CD4-positive, CD25-positive, alpha-beta regulatory T cell (primary cell): ENCODE results near the gene KRT6C. TPM values are rescaled to one million over a fixed set of nuclear protein-coding genes. Genes with fewer than 3 reads are reported as not detected.
"Not testable (repeated sequence)": the region's sequence is repeated elsewhere in the genome, so short reads cannot be mapped to it uniquely, and the experiment has no call there.

Source experiments
- ATAC-seq, 2 donors: fragments of 150-1000 bp; cut with Tn5 transposase; one replicate each; pipeline ENCODE4 v1.10.0; 2021; ENCODE audit warnings: low read depth in 2 of 2, moderate number of reproducible peaks in 2 of 2, moderate library complexity in 1 of 2
- DNase-seq, 3 donors: peaks; one replicate each; pipeline versions ENCODE4 v3.0.0 to v3.0.0-alpha.2; 2012 to 2022; ENCODE audit warnings: mixed read lengths in 1 of 3
- H3K27ac ChIP-seq: one replicate; pipeline ENCODE4 v1.7.0; 2013; ENCODE audit warnings: mild to moderate bottlenecking, low read length; ENCODE audit not compliant: insufficient read depth, poor library complexity, severe bottlenecking
- H3K27me3 ChIP-seq: one replicate; pipeline ENCODE4 v1.7.0; 2013; ENCODE audit warnings: low read length; ENCODE audit not compliant: control insufficient read depth, insufficient read depth
- H3K36me3 ChIP-seq: one replicate; pipeline ENCODE4 v1.7.0; 2013; ENCODE audit warnings: mild to moderate bottlenecking, low read length, moderate library complexity; ENCODE audit not compliant: control insufficient read depth, insufficient read depth
- H3K4me1 ChIP-seq: 2 replicates; pipeline ENCODE4 v1.7.0; 2013; ENCODE audit warnings: mild to moderate bottlenecking, low read length; ENCODE audit not compliant: insufficient read depth, control insufficient read depth, poor library complexity, severe bottlenecking
- H3K4me3 ChIP-seq: one replicate; pipeline ENCODE4 v1.7.0; 2013; ENCODE audit warnings: low read depth, mild to moderate bottlenecking, low read length, moderate library complexity
- H3K9me3 ChIP-seq, 2 experiments: 1 replicate in 1 of 2; 2 replicates in 1 of 2; pipeline ENCODE4 v1.7.0; 2013; ENCODE audit warnings: low read length in 2 of 2, mild to moderate bottlenecking in 1 of 2, moderate library complexity in 1 of 2; ENCODE audit not compliant: control insufficient read depth in 2 of 2
- H3K27ac Mint-ChIP-seq, 3 donors: one replicate each; pipeline ENCODE4 v1.8.0; 2020 to 2022; ENCODE audit warnings: mild to moderate bottlenecking in 3 of 3, mixed read lengths in 3 of 3, moderate library complexity in 2 of 3
- H3K27me3 Mint-ChIP-seq: one replicate; pipeline ENCODE4 v1.8.0; 2022; ENCODE audit warnings: mild to moderate bottlenecking, mixed read lengths
- H3K36me3 Mint-ChIP-seq: one replicate; pipeline ENCODE4 v1.8.0; 2020; ENCODE audit warnings: mixed read lengths
- H3K4me1 Mint-ChIP-seq, 4 donors: one replicate each; pipeline ENCODE4 v1.8.0; 2020 to 2022; ENCODE audit warnings: mixed read lengths in 4 of 4, mild to moderate bottlenecking in 1 of 4
- H3K4me3 Mint-ChIP-seq, 4 donors: one replicate each; pipeline ENCODE4 v1.8.0; 2020 to 2022; ENCODE audit warnings: mild to moderate bottlenecking in 4 of 4, mixed read lengths in 4 of 4, moderate library complexity in 3 of 4
- H3K9me3 Mint-ChIP-seq, 7 donors: one replicate each; pipeline ENCODE4 v1.8.0; 2020 to 2022; ENCODE audit warnings: mixed read lengths in 7 of 7, mild to moderate bottlenecking in 3 of 7, moderate library complexity in 2 of 7
- polyA plus RNA-seq, 4 donors: library from polyadenylated mRNA; unstranded; fragments of 300-500 nt; fragmentation: Illumina TruSeq; gene quantifications; one replicate each; pipeline ENCODE4 v1.2.3, GENCODE V29; 2021
- total RNA-seq: library from RNA; stranded (reverse); gene quantifications from one replicate; pipeline ENCODE4 v1.2.3, GENCODE V29; 2022

KRT6C gene
- total and polyA plus RNA-seq, 5 donors from 2014 or later, result not detected

DNA sequence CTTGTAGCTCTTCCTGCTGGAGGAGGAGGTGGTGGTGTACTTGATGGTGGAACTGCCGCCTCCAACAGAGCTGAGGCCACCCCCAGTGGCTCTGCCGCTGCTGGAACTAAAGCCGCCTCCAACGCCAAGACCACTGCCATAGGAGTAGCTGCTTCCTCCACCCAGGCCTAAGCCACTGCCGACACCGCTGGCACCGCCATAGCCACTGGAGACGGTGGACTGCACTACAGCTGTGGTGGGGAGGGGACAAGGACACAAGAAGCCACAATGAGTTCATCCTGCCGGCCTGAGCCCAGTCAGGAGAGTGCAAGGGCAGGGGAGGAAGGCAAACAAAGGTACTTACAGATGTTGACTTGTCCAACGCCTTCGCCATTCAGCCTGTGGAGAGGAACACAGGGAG lies 26.4 kb downstream of the KRT6C start:
- H3K36me3 Mint-ChIP-seq, H3K4me1 Mint-ChIP-seq, H3K27ac ChIP-seq, H3K4me3 ChIP-seq, H3K4me3 Mint-ChIP-seq, H3K27me3 ChIP-seq, ATAC-seq, DNase-seq, H3K27ac Mint-ChIP-seq, H3K27me3 Mint-ChIP-seq, H3K4me1 ChIP-seq, H3K36me3 ChIP-seq, H3K9me3 Mint-ChIP-seq, H3K9me3 ChIP-seq: not testable (repeated sequence)

GRCh38 chr12:52446367-52447045 lies 27.1 kb downstream of the KRT6C start:
- Histone ChIP-seq H3K4me3 (no peak overlapping the region), H3K4me1 (no peaks in the 10 kb centered on the region), H3K9me3 (no peaks in the 10 kb centered on the region), H3K36me3 (no peaks in the 10 kb centered on the region), H3K27me3 (peaks cover 3% of the 10 kb centered on the region), H3K27ac (no peak overlapping the region)
- peaks cover 11% of the 10 kb centered on the region for H3K27me3 Mint-ChIP-seq
- no peaks in the 10 kb centered on the region for H3K4me1 Mint-ChIP-seq
- ATAC-seq (no peak), DNase-seq (no peak)
- H3K36me3 Mint-ChIP-seq, result no peaks in the 10 kb centered on the region
- no peak overlapping the region for H3K27ac Mint-ChIP-seq
- H3K4me3 Mint-ChIP-seq, result no peak overlapping the region
- peaks cover 0 to 10% (median 0%) of the 10 kb centered on the region in 7 donors for H3K9me3 Mint-ChIP-seq

DNA sequence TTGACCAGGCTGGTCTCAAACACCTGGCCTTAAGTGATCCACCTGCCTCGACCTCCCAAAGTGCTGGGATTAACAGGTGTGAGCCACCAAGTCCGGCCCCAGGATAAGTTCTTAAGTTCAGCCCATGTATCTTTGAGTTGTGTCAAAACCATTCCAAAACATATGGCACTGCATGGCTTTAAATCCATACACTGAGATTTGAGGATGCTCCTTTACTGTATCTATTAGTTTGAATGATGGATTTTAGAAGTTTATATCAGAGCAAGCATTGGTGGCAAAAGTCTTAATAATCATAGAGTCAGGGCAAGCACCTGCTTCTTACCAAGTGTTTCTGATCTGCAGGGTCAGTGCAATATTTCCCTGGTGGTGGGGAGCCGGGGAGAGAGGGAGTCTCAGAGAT lies 27.7 kb downstream of the KRT6C start:
- ATAC-seq, result no peak
- Histone ChIP-seq H3K27ac (no peak overlapping the region), H3K36me3 (no peaks in the 10 kb centered on the region), H3K4me1 (no peaks in the 10 kb centered on the region), H3K9me3 (no peaks in the 10 kb centered on the region), H3K4me3 (no peak overlapping the region), H3K27me3 (peaks cover 5% of the 10 kb centered on the region)
- H3K4me3 Mint-ChIP-seq, result no peak overlapping the region
- H3K36me3 Mint-ChIP-seq, result no peaks in the 10 kb centered on the region
- peak overlapping the region in 1 of 3 donors; percentile 1 for H3K27ac Mint-ChIP-seq
- H3K9me3 Mint-ChIP-seq, result peaks cover 0 to 10% (median 0%) of the 10 kb centered on the region in 7 donors
- no peaks in the 10 kb centered on the region for H3K4me1 Mint-ChIP-seq
- peaks cover 11% of the 10 kb centered on the region for H3K27me3 Mint-ChIP-seq
- DNase-seq, result no peak

GRCh38 chr12:52444647-52445595 lies 28.7 kb downstream of the KRT6C start:
- no peak overlapping the region for H3K27ac Mint-ChIP-seq
- no peaks in the 10 kb centered on the region for H3K36me3 ChIP-seq
- no peak for ATAC-seq
- no peak for DNase-seq
- H3K4me1 ChIP-seq, result no peaks in the 10 kb centered on the region
- peaks cover 0 to 9% (median 0%) of the 10 kb centered on the region in 7 donors for H3K9me3 Mint-ChIP-seq
- H3K27ac ChIP-seq, result no peak overlapping the region
- no peaks in the 10 kb centered on the region for H3K9me3 ChIP-seq
- no peak overlapping the region for H3K4me3 ChIP-seq
- no peaks in the 10 kb centered on the region for H3K36me3 Mint-ChIP-seq
- no peak overlapping the region for H3K4me3 Mint-ChIP-seq
- peaks cover 5% of the 10 kb centered on the region for H3K27me3 ChIP-seq
- no peaks in the 10 kb centered on the region for H3K4me1 Mint-ChIP-seq
- H3K27me3 Mint-ChIP-seq, result peaks cover 11% of the 10 kb centered on the region

GRCh38 chr12:52443966-52444365 lies 29.6 kb downstream of the KRT6C start:
- H3K27ac Mint-ChIP-seq, result no peak overlapping the region

GRCh38 chr12:52442600-52443061 lies 31.0 kb downstream of the KRT6C start:
- peaks cover 0 to 8% (median 0%) of the 10 kb centered on the region in 7 donors for H3K9me3 Mint-ChIP-seq
- Histone ChIP-seq H3K9me3 (no peaks in the 10 kb centered on the region), H3K27me3 (peaks cover 5% of the 10 kb centered on the region), H3K4me3 (no peak overlapping the region), H3K27ac (no peak overlapping the region), H3K36me3 (no peaks in the 10 kb centered on the region), H3K4me1 (no peaks in the 10 kb centered on the region)
- H3K27ac Mint-ChIP-seq, result no peak overlapping the region
- no peak for DNase-seq
- H3K36me3 Mint-ChIP-seq, result no peaks in the 10 kb centered on the region
- no peaks in the 10 kb centered on the region for H3K4me1 Mint-ChIP-seq
- no peak overlapping the region for H3K4me3 Mint-ChIP-seq
- peaks cover 10% of the 10 kb centered on the region for H3K27me3 Mint-ChIP-seq
- ATAC-seq, result no peak

More at GRCh38 chr12:52443966-52444365, 29.6 kb downstream of the KRT6C start:
- peaks cover 0 to 8% (median 0%) of the 10 kb centered on the region in 7 donors for H3K9me3 Mint-ChIP-seq
- H3K27me3 Mint-ChIP-seq, result peaks cover 11% of the 10 kb centered on the region
- no peaks in the 10 kb centered on the region for H3K4me1 Mint-ChIP-seq
- no peaks in the 10 kb centered on the region for H3K9me3 ChIP-seq
- H3K36me3 ChIP-seq, result no peaks in the 10 kb centered on the region
- H3K27ac ChIP-seq, result no peak overlapping the region
- H3K4me3 Mint-ChIP-seq, result no peak overlapping the region
- H3K4me1 ChIP-seq, result no peaks in the 10 kb centered on the region
- H3K36me3 Mint-ChIP-seq, result no peaks in the 10 kb centered on the region
- ATAC-seq (no peak), DNase-seq (no peak)
- H3K4me3 ChIP-seq, result no peak overlapping the region
- H3K27me3 ChIP-seq, result peaks cover 5% of the 10 kb centered on the region

GRCh38 chr12:52441320-52441911 lies 32.2 kb downstream of the KRT6C start:
- no peak for DNase-seq
- Histone ChIP-seq H3K27me3 (peaks cover 5% of the 10 kb centered on the region), H3K4me3 (no peak overlapping the region), H3K36me3 (no peaks in the 10 kb centered on the region), H3K4me1 (no peaks in the 10 kb centered on the region), H3K9me3 (no peaks in the 10 kb centered on the region), H3K27ac (no peak overlapping the region)
- H3K27me3 Mint-ChIP-seq, result peaks cover 6% of the 10 kb centered on the region
- no peaks in the 10 kb centered on the region for H3K36me3 Mint-ChIP-seq
- H3K27ac Mint-ChIP-seq, result no peak overlapping the region
- peaks cover 0 to 5% (median 0%) of the 10 kb centered on the region in 4 donors for H3K4me1 Mint-ChIP-seq
- peaks cover 0 to 8% (median 0%) of the 10 kb centered on the region in 7 donors for H3K9me3 Mint-ChIP-seq
- H3K4me3 Mint-ChIP-seq, result no peak overlapping the region
- no peak for ATAC-seq
